ENCODE measurements around the gene NAA60.

DNA sequence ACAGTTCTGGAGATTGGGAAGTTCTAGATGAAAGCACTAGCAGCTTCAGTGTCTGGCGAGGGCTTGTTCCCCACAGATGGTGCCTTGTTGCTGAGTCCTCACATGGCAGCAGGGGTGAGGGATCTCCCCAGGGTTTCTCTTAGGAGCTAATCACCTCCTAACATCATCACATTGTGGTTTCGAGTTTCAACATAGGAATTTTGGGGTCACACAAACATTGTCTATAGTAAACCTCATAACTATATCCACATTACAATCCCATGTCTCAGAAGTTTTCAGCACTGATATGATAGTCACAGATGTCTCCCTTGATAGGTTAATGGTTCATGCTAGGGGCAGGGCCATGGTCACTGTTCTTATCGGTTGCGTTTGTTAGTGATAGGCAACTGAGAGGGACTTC is 71.1 kb downstream of the NAA60 start:
- TF ChIP-seq CTCF (IDR thresholded peaks at IDR 0.05) (no peak), POLR2A (IDR thresholded peaks at IDR 0.05) (no peak)

Measured in body of pancreas (tissue), 4 donors.